Omental fat pad (tissue), 4 donors: ENCODE measurements around the gene SH3GL3. TPM values are rescaled to one million over a fixed set of nuclear protein-coding genes. Genes with fewer than 3 reads are reported as not detected.

Experiments
- ATAC-seq: fragments of 150-250 bp; one replicate; pipeline ENCODE4 v1.9.1; 2016; ENCODE audit warnings: mild to moderate bottlenecking, moderate library complexity; ENCODE audit not compliant: low FRiP score
- DNase-seq: peaks from one replicate; pipeline ENCODE4 v3.0.0-alpha.2; 2019; ENCODE audit warnings: low spot score
- total RNA-seq, 4 donors: library from RNA; depleted of rRNA; stranded (reverse); fragments of >200 nt; gene quantifications; one replicate each; pipeline ENCODE4 v1.1.0, GENCODE V29; 2016
- TF ChIP-seq, protein P1 (sequence below), 3 donors: fragments of 450-650 bp; IDR thresholded peaks; one replicate each; pipeline ENCODE4 v1.5.1; 2016 to 2017; ENCODE audit warnings: antibody characterized with exemption in 3 of 3, mild to moderate bottlenecking in 3 of 3, moderate library complexity in 2 of 3

Gene SH3GL3
- total RNA-seq, 4 donors from 2014 or later, result 0.60 to 1.8 (median 1.0) TPM; not detected in 1

GRCh38 chr15:83546512-83546888 is 99.4 kb downstream of the SH3GL3 start:
- DNase-seq, result no peak
- TF ChIP-seq, protein P1, sequence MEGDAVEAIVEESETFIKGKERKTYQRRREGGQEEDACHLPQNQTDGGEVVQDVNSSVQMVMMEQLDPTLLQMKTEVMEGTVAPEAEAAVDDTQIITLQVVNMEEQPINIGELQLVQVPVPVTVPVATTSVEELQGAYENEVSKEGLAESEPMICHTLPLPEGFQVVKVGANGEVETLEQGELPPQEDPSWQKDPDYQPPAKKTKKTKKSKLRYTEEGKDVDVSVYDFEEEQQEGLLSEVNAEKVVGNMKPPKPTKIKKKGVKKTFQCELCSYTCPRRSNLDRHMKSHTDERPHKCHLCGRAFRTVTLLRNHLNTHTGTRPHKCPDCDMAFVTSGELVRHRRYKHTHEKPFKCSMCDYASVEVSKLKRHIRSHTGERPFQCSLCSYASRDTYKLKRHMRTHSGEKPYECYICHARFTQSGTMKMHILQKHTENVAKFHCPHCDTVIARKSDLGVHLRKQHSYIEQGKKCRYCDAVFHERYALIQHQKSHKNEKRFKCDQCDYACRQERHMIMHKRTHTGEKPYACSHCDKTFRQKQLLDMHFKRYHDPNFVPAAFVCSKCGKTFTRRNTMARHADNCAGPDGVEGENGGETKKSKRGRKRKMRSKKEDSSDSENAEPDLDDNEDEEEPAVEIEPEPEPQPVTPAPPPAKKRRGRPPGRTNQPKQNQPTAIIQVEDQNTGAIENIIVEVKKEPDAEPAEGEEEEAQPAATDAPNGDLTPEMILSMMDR (IDR thresholded peaks at IDR 0.05), result no peak
- no peak for ATAC-seq

DNA sequence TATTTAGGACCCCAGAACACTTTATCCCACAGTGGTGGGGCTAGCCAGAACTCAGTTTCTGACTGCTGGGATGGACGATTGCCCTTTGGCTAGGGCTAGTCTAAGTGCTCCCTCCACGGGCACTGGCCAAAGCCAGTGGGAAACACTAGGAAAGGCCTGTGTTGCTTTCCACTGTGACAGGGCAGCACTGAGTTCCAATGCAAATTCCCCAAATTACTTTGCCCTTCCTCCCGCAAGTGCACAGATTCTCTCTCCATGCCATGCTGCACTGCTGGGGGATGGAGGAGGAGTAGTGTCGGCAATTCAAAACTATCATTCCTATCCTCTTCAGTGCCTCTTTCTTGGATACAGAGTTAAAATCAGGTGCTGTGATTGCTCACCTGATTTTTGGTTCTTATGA is 100.0 kb downstream of the SH3GL3 start:
- ATAC-seq (no peak), DNase-seq (no peak)
- TF ChIP-seq, protein P1 (IDR thresholded peaks at IDR 0.05), result no peak

DNA sequence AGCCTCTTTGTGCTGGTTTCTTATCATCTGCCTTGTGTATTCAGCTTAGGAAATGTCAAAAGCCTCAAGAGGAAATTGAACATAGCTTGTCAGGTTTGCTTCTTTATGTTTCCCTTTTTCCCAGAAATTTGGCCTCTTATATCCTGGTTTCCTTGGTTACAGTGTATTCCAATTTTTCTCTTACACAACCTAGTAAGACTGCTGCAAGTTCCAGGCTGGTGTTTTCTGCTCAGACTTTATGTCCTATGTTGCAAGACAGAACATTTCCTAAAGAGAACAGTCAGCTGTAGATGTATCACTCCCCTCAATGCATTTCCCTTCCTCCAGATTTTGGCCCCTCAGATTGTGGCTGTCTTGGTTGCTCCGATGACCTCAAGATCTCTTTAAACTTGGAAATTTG is 102.5 kb downstream of the SH3GL3 start:
- no peak for ATAC-seq
- no peak for DNase-seq
- TF ChIP-seq, protein P1 (IDR thresholded peaks at IDR 0.05), result no peak

GRCh38 chr15:83554558-83554957 is 107.4 kb downstream of the SH3GL3 start:
- no peak for ATAC-seq

GRCh38 chr15:83555383-83555782 is 108.2 kb downstream of the SH3GL3 start:
- TF ChIP-seq, protein P1 (IDR thresholded peaks at IDR 0.05), result no peak
- DNase-seq, result no peak
- ATAC-seq, result no peak

More at GRCh38 chr15:83554558-83554957, 107.4 kb downstream of the SH3GL3 start:
- no peak for DNase-seq
- TF ChIP-seq, protein P1 (IDR thresholded peaks at IDR 0.05), result no peak

DNA sequence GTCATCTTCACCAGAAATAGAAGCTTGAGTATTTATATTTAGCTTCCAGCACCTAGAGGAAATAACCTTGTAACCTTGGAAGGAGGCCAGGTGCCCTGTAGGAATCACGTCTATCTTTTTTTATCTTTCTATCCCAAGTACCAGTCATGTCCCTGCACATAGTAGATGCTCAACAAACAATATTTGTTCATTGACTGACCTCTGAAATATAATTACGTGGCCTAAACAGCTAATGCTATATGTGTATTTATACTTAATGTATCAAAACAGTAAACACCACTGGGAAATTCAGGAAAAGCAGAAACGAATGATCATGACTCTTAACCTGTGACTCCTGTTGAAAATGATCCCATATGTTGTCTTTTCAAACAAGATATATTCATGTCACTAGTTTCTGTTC is 108.9 kb downstream of the SH3GL3 start:
- TF ChIP-seq, protein P1 (IDR thresholded peaks at IDR 0.05), result no peak
- DNase-seq (no peak), ATAC-seq (no peak)

GRCh38 chr15:83556754-83557153 is 109.6 kb downstream of the SH3GL3 start:
- DNase-seq (no peak), ATAC-seq (no peak)
- TF ChIP-seq, protein P1 (IDR thresholded peaks at IDR 0.05), result no peak
